ENCODE measurements around the gene KCNK1.

GRCh38 chr1:233600488-233600887, 13.4 kb upstream of the KCNK1 start:
- TF ChIP-seq POLR2A (IDR thresholded peaks at IDR 0.05): no peak
- TF ChIP-seq CTCF (IDR thresholded peaks at IDR 0.05): no peak
